HEK293T (cell line): ENCODE data around the gene CDC16.

ENCODE experiments used
- CTCF ChIA-PET: fragments of 350-600 bp; formaldehyde crosslinking; extraction: SDS; loops from one replicate; lab custom pipeline; 2021; ENCODE audit warnings: antibody characterized with exemption, inconsistent platforms; lab: Yijun Ruan, JAX
- POLR2A ChIA-PET: fragments of 350-600 bp; formaldehyde crosslinking; extraction: SDS; loops from one replicate; lab custom pipeline; 2020; ENCODE audit warnings: antibody characterized with exemption, inconsistent platforms; lab: Yijun Ruan, JAX
- DNase-seq: peaks from one replicate; pipeline ENCODE4 v3.0.0; 2012; ENCODE audit warnings: mixed read lengths; ENCODE audit errors: extremely low spot score
- ARNT ChIP-seq: fragments of 450-650 bp; IDR thresholded peaks from 2 replicates; pipeline ENCODE4 v1.6.1; 2017; ENCODE audit warnings: mild to moderate bottlenecking
- BHLHE40 ChIP-seq: fragments of 450-650 bp; IDR thresholded peaks from 2 replicates; pipeline ENCODE4 v1.6.1; 2016; ENCODE audit warnings: mild to moderate bottlenecking, moderate library complexity, borderline replicate concordance
- CTBP1 ChIP-seq: fragments of 450-650 bp; IDR thresholded peaks from 2 replicates; pipeline ENCODE4 v1.6.1; 2016; ENCODE audit warnings: borderline replicate concordance
- ELF4 ChIP-seq: fragments of 450-650 bp; IDR thresholded peaks from 2 replicates; pipeline ENCODE4 v1.6.1; 2017; ENCODE audit warnings: antibody characterized with exemption
- FOXA1 ChIP-seq: fragments of 450-650 bp; IDR thresholded peaks from 2 replicates; pipeline ENCODE4 v1.6.1; 2016; ENCODE audit warnings: mild to moderate bottlenecking
- FOXK2 ChIP-seq: fragments of 450-650 bp; IDR thresholded peaks from 2 replicates; pipeline ENCODE4 v1.6.1; 2016; ENCODE audit warnings: mild to moderate bottlenecking
- FOXM1 ChIP-seq: fragments of 450-650 bp; IDR thresholded peaks from 2 replicates; pipeline ENCODE4 v1.6.1; 2017; ENCODE audit warnings: mild to moderate bottlenecking, borderline replicate concordance
- HDGF ChIP-seq: fragments of 450-650 bp; IDR thresholded peaks from 2 replicates; pipeline ENCODE4 v1.6.1; 2017; ENCODE audit warnings: antibody characterized with exemption, borderline replicate concordance
- L3MBTL2 ChIP-seq: fragments of 450-650 bp; conservative IDR thresholded peaks from 2 replicates; pipeline ENCODE4 v1.6.1; 2016; ENCODE audit warnings: mild to moderate bottlenecking
- LEF1 ChIP-seq: fragments of 450-650 bp; IDR thresholded peaks from 2 replicates; pipeline ENCODE4 v1.6.1; 2017; ENCODE audit warnings: mild to moderate bottlenecking, borderline replicate concordance
- NFRKB ChIP-seq: fragments of 450-650 bp; IDR thresholded peaks from 2 replicates; pipeline ENCODE4 v1.6.1; 2016; ENCODE audit warnings: mild to moderate bottlenecking, moderate library complexity
- PKNOX1 ChIP-seq: fragments of 450-650 bp; IDR thresholded peaks from 2 replicates; pipeline ENCODE4 v1.6.1; 2016
- SP1 ChIP-seq: fragments of 450-650 bp; IDR thresholded peaks from 2 replicates; pipeline ENCODE4 v1.6.1; 2017
- SUZ12 ChIP-seq: fragments of 450-650 bp; IDR thresholded peaks from 2 replicates; pipeline ENCODE4 v1.6.1; 2016; ENCODE audit warnings: mild to moderate bottlenecking
- TARDBP ChIP-seq: fragments of 450-650 bp; IDR thresholded peaks from 2 replicates; pipeline ENCODE4 v1.6.1; 2016
- ZNF384 ChIP-seq: fragments of 450-650 bp; IDR thresholded peaks from 2 replicates; pipeline ENCODE4 v1.6.1; 2016

CDC16 gene

GRCh38 chr13:114264886-114265611, 30.4 kb downstream of the CDC16 start:
- ChIA-PET POLR2A (no interaction called here), CTCF (no interaction called here)
- TF ChIP-seq FOXK2 = no peak
- TF ChIP-seq BHLHE40 = no peak
- no peak for TF ChIP-seq SUZ12
- no peak for TF ChIP-seq SP1
- no peak for TF ChIP-seq FOXA1
- TF ChIP-seq TARDBP = no peak
- TF ChIP-seq ARNT = no peak
- TF ChIP-seq HDGF = no peak
- TF ChIP-seq ZNF384 = no peak
- TF ChIP-seq PKNOX1 = no peak
- no peak for TF ChIP-seq ELF4
- TF ChIP-seq CTBP1 = no peak
- TF ChIP-seq L3MBTL2 = no peak
- TF ChIP-seq LEF1 = no peak
- TF ChIP-seq FOXM1 = no peak
- TF ChIP-seq NFRKB = no peak
- DNase-seq = no peak

GRCh38 chr13:114266241-114266640, 31.5 kb downstream of the CDC16 start:
- POLR2A ChIA-PET = no interaction called here
- TF ChIP-seq PKNOX1 (no peak), TARDBP (no peak), FOXM1 (no peak), BHLHE40 (no peak), FOXA1 (no peak), SUZ12 (no peak), HDGF (no peak), ELF4 (no peak), NFRKB (no peak), ZNF384 (no peak), L3MBTL2 (no peak), CTBP1 (no peak)
- CTCF ChIA-PET = no interaction called here
- no peak for DNase-seq

GRCh38 chr13:114268344-114269280, 33.9 kb downstream of the CDC16 start:
- ChIA-PET CTCF (no interaction called here), POLR2A (no interaction called here)
- no peak for DNase-seq
- TF ChIP-seq ZNF384 (no peak), ELF4 (no peak), TARDBP (no peak), LEF1 (no peak), FOXA1 (no peak), PKNOX1 (no peak), FOXM1 (no peak), FOXK2 (no peak), ARNT (no peak), BHLHE40 (no peak), HDGF (no peak), CTBP1 (no peak), NFRKB (no peak), SP1 (no peak), SUZ12 (no peak), L3MBTL2 (no peak)

GRCh38 chr13:114269281-114269770, 34.6 kb downstream of the CDC16 start:
- POLR2A ChIA-PET = no interaction called here
- TF ChIP-seq CTBP1 = no peak
- no peak for TF ChIP-seq SUZ12
- no peak for TF ChIP-seq ZNF384
- no peak for TF ChIP-seq BHLHE40
- no peak for TF ChIP-seq TARDBP
- no peak for TF ChIP-seq ELF4
- TF ChIP-seq NFRKB = no peak
- no peak for TF ChIP-seq SP1
- no peak for TF ChIP-seq LEF1
- no peak for TF ChIP-seq L3MBTL2
- TF ChIP-seq FOXM1 = no peak
- TF ChIP-seq FOXA1 = no peak
- no peak for TF ChIP-seq FOXK2
- no peak for TF ChIP-seq ARNT
- TF ChIP-seq HDGF = no peak

GRCh38 chr13:114272977-114273376, 38.3 kb downstream of the CDC16 start:
- TF ChIP-seq FOXA1 = no peak
- no peak for TF ChIP-seq SP1
- TF ChIP-seq HDGF = no peak
- no peak for DNase-seq
- CTCF ChIA-PET = no interaction called here
- POLR2A ChIA-PET = no interaction called here

More at GRCh38 chr13:114269281-114269770, 34.6 kb downstream of the CDC16 start:
- no peak for DNase-seq
- CTCF ChIA-PET = no interaction called here
